Trophoblast cell (in vitro differentiated cells and primary cell): ENCODE measurements around the gene CELF5.

Source experiments
- DNase-seq, 2 donors: peaks; one replicate each; pipeline ENCODE4 v3.0.0-alpha.2; 2016
- H2AFZ ChIP-seq: 2 replicates; pipeline ENCODE4 v1.6.1; 2013; ENCODE audit warnings: low read length, moderate library complexity, mild to moderate bottlenecking; ENCODE audit not compliant: insufficient read depth, poor library complexity
- H2AK5ac ChIP-seq: 2 replicates; pipeline ENCODE4 v1.6.1; 2013; ENCODE audit warnings: mild to moderate bottlenecking, low read length
- H2BK120ac ChIP-seq: 2 replicates; pipeline ENCODE4 v1.6.1; 2013; ENCODE audit warnings: low read length, mild to moderate bottlenecking, moderate library complexity; ENCODE audit not compliant: insufficient read depth, poor library complexity
- H2BK12ac ChIP-seq: 2 replicates; pipeline ENCODE4 v1.6.1; 2013; ENCODE audit warnings: mild to moderate bottlenecking, low read length, moderate library complexity
- H2BK5ac ChIP-seq: 2 replicates; pipeline ENCODE4 v1.6.1; 2013; ENCODE audit warnings: low read length, low read depth, moderate library complexity, mild to moderate bottlenecking; ENCODE audit not compliant: poor library complexity
- H3K14ac ChIP-seq: 2 replicates; pipeline ENCODE4 v1.6.1; 2013; ENCODE audit warnings: mild to moderate bottlenecking, low read length
- H3K18ac ChIP-seq: 2 replicates; pipeline ENCODE4 v1.6.1; 2013; ENCODE audit warnings: mild to moderate bottlenecking, low read length
- H3K23ac ChIP-seq: 2 replicates; pipeline ENCODE4 v1.6.1; 2013; ENCODE audit warnings: low read length
- H3K27ac ChIP-seq: 2 replicates; pipeline ENCODE4 v1.5.1; 2013; ENCODE audit warnings: low read depth, mild to moderate bottlenecking, inconsistent platforms, low read length, moderate library complexity
- H3K27me3 ChIP-seq: 2 replicates; pipeline ENCODE4 v1.6.1; 2013; ENCODE audit warnings: inconsistent platforms, mild to moderate bottlenecking, low read length, moderate library complexity; ENCODE audit not compliant: insufficient read depth
- H3K36me3 ChIP-seq, 2 experiments: 1 replicate in 1 of 2; 2 replicates in 1 of 2; pipeline ENCODE4 v1.6.1; 2013; ENCODE audit warnings: low read length in 2 of 2, mild to moderate bottlenecking in 2 of 2, moderate library complexity in 1 of 2; ENCODE audit not compliant: insufficient read depth in 2 of 2, control insufficient read depth in 1 of 2
- H3K4ac ChIP-seq: 2 replicates; pipeline ENCODE4 v1.6.1; 2013; ENCODE audit warnings: low read depth, mild to moderate bottlenecking, low read length, moderate library complexity
- H3K4me1 ChIP-seq, 2 experiments: 1 replicate in 1 of 2; 2 replicates in 1 of 2; pipeline ENCODE4 v1.6.1; 2013; ENCODE audit warnings: low read length in 2 of 2, mild to moderate bottlenecking in 2 of 2, moderate library complexity in 1 of 2; ENCODE audit not compliant: insufficient read depth in 2 of 2, control insufficient read depth in 1 of 2
- H3K4me2 ChIP-seq: 2 replicates; pipeline ENCODE4 v1.6.1; 2013; ENCODE audit warnings: inconsistent platforms, mild to moderate bottlenecking, low read length, moderate library complexity
- H3K4me3 ChIP-seq: 2 replicates; pipeline ENCODE4 v1.5.1; 2013; ENCODE audit warnings: mild to moderate bottlenecking, low read depth, low read length, inconsistent platforms
- H3K79me1 ChIP-seq: one replicate; pipeline ENCODE4 v1.6.1; 2013; ENCODE audit warnings: low read length
- H3K79me2 ChIP-seq: 2 replicates; pipeline ENCODE4 v1.6.1; 2013; ENCODE audit warnings: low read length, mild to moderate bottlenecking; ENCODE audit not compliant: control insufficient read depth, insufficient read depth, poor library complexity
- H3K9ac ChIP-seq: 2 replicates; pipeline ENCODE4 v1.6.1; 2013; ENCODE audit warnings: mild to moderate bottlenecking, low read length
- H3K9me3 ChIP-seq: 2 replicates; pipeline ENCODE4 v1.6.1; 2013; ENCODE audit warnings: low read depth, mild to moderate bottlenecking, control low read depth, inconsistent platforms, low read length; ENCODE audit not compliant: insufficient read depth
- H4K12ac ChIP-seq: 2 replicates; pipeline ENCODE4 v1.6.1; 2013; ENCODE audit warnings: low read depth, mild to moderate bottlenecking, low read length, moderate library complexity
- H4K8ac ChIP-seq: 2 replicates; pipeline ENCODE4 v1.6.1; 2013; ENCODE audit warnings: low read depth, mild to moderate bottlenecking, low read length, moderate library complexity
- H4K91ac ChIP-seq: one replicate; pipeline ENCODE4 v1.6.1; 2013; ENCODE audit warnings: low read depth, mild to moderate bottlenecking, low read length, moderate library complexity
- WGBS: extraction: QIAGEN DNeasy Blood & Tissue Kit; methylation state at CpG from one replicate; pipeline ENCODE4 v1.1.7; 2013; ENCODE audit warnings: missing lambda C conversion rate; ENCODE audit not compliant: insufficient read length, insufficient coverage; ENCODE audit errors: extremely low coverage; 5-methylcytosine and 5-hydroxymethylcytosine counted together

CELF5 gene

DNA sequence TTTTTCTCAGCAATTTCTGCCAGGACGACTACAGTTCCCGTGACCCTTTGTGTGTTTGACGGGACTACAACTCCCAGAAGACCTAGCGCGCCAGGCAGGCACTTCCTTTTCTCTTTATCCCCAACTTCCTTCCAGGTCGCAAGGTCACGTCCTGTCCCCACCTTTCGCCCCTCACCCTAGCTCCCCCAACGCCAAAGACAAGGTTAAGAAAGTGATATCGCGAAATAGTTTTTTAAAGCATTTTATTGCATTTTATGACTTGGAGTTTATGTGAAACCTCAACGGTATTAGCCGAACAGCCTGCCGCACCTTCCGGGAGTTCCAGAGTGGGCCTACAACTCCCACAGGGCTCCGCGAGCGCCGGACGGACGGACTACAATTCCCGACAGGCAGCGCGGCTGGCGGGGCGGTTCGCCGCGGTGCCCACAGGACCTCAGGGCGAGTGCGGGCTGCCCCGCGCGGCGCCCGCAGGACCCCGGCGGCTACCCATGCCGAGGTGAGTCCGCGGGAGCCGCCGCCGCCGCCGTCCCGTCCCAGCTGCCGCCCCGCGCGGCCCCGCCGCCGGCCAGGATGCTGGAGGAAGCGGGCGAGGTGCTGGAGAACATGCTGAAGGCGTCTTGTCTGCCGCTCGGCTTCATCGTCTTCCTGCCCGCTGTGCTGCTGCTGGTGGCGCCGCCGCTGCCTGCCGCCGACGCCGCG is 38.9 kb upstream of the CELF5 start, which contains the start of gene NCLN:
Gene NCLN (plus strand): TSS at position 470 of the 699 bp plus-strand sequence. CDS start 101 bp downstream, at position 571.
- Histone ChIP-seq H2AFZ (peak within 1 kb of the TSS; percentile 94), H3K4me3 (peak within 1 kb of the TSS; percentile 96), H3K23ac (no peak within 1 kb of the TSS), H3K27me3 (no peaks in the 10 kb centered on the region), H4K8ac (peak within 1 kb of the TSS; percentile 97), H4K12ac (peak within 1 kb of the TSS; percentile 98), H2AK5ac (peak within 1 kb of the TSS; percentile 84), H3K4ac (peak within 1 kb of the TSS; percentile 89), H3K79me2 (peaks cover 16% of the 10 kb centered on the region), H3K27ac (peak within 1 kb of the TSS; percentile 36), H3K9ac (peak within 1 kb of the TSS; percentile 82), H4K91ac (peak within 1 kb of the TSS; percentile 81), H3K36me3 (peaks cover 7 to 12% of the 10 kb centered on the region in 2 experiments), H3K79me1 (peaks cover 6% of the 10 kb centered on the region), H3K18ac (peak within 1 kb of the TSS; percentile 94), H3K14ac (peak within 1 kb of the TSS; percentile 86), H2BK120ac (peak within 1 kb of the TSS; percentile 35), H2BK12ac (no peak within 1 kb of the TSS), H2BK5ac (peak within 1 kb of the TSS; percentile 26), H3K4me1 (peaks cover 11 to 15% of the 10 kb centered on the region in 2 experiments), H3K9me3 (no peaks in the 10 kb centered on the region), H3K4me2 (peak within 1 kb of the TSS; percentile 88)
- peak; percentile 91 to 95 for DNase-seq
- no CpG with 5 or more reads among the region's 69 CpGs for WGBS

DNA sequence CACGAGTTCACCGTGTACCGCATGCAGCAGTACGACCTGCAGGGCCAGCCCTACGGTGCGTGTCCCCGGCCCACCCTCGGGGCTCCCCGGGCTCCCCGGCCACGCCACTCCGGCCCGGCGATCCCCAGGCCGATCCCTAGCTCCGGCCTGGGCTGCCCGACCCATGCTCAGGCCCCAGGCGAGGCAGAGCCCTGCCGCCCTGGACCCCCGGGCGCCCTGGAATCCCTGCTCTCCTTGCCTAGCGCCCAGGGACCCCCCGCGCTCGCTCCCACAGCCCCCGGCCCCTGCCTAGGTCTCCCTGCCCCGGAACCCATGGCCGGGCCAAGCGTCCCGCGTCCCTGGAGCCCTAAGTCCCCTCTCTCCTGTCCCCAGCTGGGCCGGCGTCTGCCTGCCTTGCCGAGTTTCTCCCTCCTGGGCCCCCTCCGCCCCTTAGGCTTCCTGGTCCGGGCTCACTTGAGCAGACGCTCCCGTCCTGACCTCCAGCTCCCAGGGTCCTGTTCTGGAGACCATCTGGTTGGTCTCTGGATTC is 38.2 kb upstream of the CELF5 start:
- Histone ChIP-seq H3K4ac (peak overlapping the region; percentile 89), H3K79me1 (peaks cover 6% of the 10 kb centered on the region), H3K27me3 (no peaks in the 10 kb centered on the region), H2AFZ (peak overlapping the region; percentile 94), H3K4me3 (peak overlapping the region; percentile 96), H2AK5ac (peak overlapping the region; percentile 84), H2BK120ac (peak overlapping the region; percentile 35), H3K79me2 (peaks cover 16% of the 10 kb centered on the region), H3K27ac (no peak overlapping the region), H3K14ac (peak overlapping the region; percentile 86), H4K91ac (peak overlapping the region; percentile 74), H3K9ac (peak overlapping the region; percentile 82), H3K4me1 (peaks cover 11 to 15% of the 10 kb centered on the region in 2 experiments), H3K36me3 (peaks cover 8 to 13% of the 10 kb centered on the region in 2 experiments), H3K23ac (no peak overlapping the region), H3K9me3 (no peaks in the 10 kb centered on the region), H4K12ac (peak overlapping the region; percentile 76), H2BK5ac (peak overlapping the region; percentile 26), H3K18ac (peak overlapping the region; percentile 94), H4K8ac (peak overlapping the region; percentile 95), H2BK12ac (no peak overlapping the region), H3K4me2 (peak overlapping the region; percentile 85)
- no CpG with 5 or more reads among the region's 38 CpGs for WGBS
- DNase-seq = no peak

DNA sequence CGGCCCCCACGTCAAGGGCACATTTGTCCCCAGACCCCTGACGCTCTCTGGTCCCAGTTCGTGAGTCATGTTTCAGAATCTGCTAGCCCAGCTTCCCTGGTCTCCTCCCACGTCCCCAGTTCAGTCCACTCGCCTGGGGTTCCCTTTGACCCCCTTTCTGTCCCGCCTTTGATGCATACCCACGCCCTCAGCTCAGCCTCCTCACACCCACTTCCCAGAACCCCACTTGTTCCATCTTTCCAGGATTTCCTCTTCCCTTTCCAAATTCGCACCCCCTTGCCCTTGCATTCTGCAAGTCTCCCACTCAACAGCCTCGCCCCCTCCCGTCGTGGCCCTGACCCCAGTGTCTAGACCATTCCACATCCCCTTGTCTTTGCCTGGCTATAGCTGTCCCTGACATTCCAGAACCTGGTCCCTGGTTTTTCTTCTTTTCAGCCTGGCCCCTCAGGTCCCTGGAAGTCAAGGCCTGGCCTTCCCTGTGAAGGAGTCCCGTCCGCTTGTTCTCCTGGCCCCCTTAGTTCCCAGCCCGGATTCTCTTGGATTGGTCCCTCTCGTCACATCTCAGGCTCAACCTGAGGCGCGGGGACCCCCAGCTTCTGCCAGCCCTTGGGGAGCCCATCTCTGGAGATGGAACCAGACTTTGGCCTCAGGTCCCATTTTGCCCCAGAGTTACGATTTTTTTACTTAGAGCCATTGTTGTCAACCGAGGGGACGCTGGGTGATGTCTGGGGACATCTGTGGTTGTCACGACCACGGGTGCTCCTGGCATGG is 37.4 kb upstream of the CELF5 start:
- Histone ChIP-seq H3K4me1 (peaks cover 11 to 15% of the 10 kb centered on the region in 2 experiments), H4K8ac (no peak overlapping the region), H2AFZ (no peak overlapping the region), H3K36me3 (peaks cover 10 to 14% of the 10 kb centered on the region in 2 experiments), H3K79me1 (peaks cover 6% of the 10 kb centered on the region), H4K91ac (no peak overlapping the region), H3K27ac (no peak overlapping the region), H2BK120ac (no peak overlapping the region), H3K79me2 (peaks cover 16% of the 10 kb centered on the region), H3K14ac (no peak overlapping the region), H3K23ac (no peak overlapping the region), H3K9ac (peak overlapping the region; percentile 26), H2BK5ac (no peak overlapping the region), H3K4ac (peak overlapping the region; percentile 89), H3K18ac (no peak overlapping the region), H2AK5ac (no peak overlapping the region), H3K9me3 (no peaks in the 10 kb centered on the region), H4K12ac (peak overlapping the region; percentile 37), H3K27me3 (no peaks in the 10 kb centered on the region), H3K4me3 (peak overlapping the region; percentile 96), H2BK12ac (no peak overlapping the region), H3K4me2 (peak overlapping the region; percentile 85)
- no peak for DNase-seq
- no CpG with 5 or more reads among the region's 23 CpGs for WGBS

DNA sequence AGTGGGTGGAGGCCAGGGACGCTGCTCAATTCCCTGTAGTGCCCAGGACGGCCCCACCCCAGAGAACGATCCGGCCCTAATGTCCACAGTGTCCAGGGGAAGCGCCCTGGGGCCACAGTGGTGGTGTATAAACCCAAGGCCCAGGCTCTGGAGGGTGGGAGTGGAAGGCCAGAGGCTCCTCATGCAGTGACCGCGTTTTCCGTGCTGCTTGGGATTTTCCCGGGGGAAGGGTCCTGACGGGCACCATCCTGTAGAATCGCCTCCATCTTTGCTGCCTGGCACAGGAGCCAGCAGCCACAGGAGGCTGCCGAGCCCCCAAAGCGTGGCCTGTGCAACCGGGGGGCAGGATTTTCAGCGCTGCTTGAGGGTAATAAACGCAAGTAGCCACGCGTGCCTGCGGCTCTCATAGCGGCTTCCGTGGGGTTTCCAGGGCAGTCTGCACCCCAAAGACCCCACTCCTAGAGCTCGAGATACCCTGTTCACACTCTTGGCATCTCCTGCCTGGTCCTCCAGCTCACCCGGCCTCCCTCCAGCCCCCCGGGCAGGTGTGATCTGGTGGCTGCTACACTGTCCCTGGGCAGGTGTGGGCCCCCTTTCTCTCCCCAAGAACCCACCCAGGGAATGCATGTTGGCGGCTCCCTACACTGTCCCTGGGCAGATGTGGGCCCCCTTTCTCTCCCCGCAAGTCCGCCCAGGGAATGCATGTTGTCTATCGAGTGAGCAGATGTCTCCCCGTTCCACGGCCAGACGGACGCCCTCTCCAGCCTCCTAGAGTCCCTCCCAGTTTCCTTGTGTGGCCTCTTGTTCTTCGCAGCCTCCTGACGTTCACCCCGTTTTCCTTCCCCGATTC is 36.6 kb upstream of the CELF5 start:
- H3K27me3 ChIP-seq = no peaks in the 10 kb centered on the region
- no CpG with 5 or more reads among the region's 36 CpGs for WGBS

More for the DNA sequence above, 36.6 kb upstream of the CELF5 start:
- H3K36me3 ChIP-seq = peaks cover 16 to 18% of the 10 kb centered on the region in 2 experiments
- H2BK5ac ChIP-seq = no peak overlapping the region
- peaks cover 16% of the 10 kb centered on the region for H3K79me2 ChIP-seq
- H4K12ac ChIP-seq = no peak overlapping the region
- H3K4me2 ChIP-seq = no peak overlapping the region
- peaks cover 11 to 15% of the 10 kb centered on the region in 2 experiments for H3K4me1 ChIP-seq
- H3K9me3 ChIP-seq = no peaks in the 10 kb centered on the region
- no peak overlapping the region for H3K23ac ChIP-seq
- H2AK5ac ChIP-seq = no peak overlapping the region
- peak overlapping the region; percentile 89 for H3K4ac ChIP-seq
- no peak overlapping the region for H2BK12ac ChIP-seq
- no peak overlapping the region for H3K27ac ChIP-seq
- H3K4me3 ChIP-seq = no peak overlapping the region
- H3K14ac ChIP-seq = no peak overlapping the region
- no peak overlapping the region for H3K18ac ChIP-seq
- no peak overlapping the region for H2BK120ac ChIP-seq
- no peak overlapping the region for H4K91ac ChIP-seq
- peaks cover 6% of the 10 kb centered on the region for H3K79me1 ChIP-seq
- no peak for DNase-seq
- no peak overlapping the region for H3K9ac ChIP-seq
- H2AFZ ChIP-seq = no peak overlapping the region
- H4K8ac ChIP-seq = no peak overlapping the region
